ENCODE measurements around the gene INTS15.

INTS15 gene

DNA sequence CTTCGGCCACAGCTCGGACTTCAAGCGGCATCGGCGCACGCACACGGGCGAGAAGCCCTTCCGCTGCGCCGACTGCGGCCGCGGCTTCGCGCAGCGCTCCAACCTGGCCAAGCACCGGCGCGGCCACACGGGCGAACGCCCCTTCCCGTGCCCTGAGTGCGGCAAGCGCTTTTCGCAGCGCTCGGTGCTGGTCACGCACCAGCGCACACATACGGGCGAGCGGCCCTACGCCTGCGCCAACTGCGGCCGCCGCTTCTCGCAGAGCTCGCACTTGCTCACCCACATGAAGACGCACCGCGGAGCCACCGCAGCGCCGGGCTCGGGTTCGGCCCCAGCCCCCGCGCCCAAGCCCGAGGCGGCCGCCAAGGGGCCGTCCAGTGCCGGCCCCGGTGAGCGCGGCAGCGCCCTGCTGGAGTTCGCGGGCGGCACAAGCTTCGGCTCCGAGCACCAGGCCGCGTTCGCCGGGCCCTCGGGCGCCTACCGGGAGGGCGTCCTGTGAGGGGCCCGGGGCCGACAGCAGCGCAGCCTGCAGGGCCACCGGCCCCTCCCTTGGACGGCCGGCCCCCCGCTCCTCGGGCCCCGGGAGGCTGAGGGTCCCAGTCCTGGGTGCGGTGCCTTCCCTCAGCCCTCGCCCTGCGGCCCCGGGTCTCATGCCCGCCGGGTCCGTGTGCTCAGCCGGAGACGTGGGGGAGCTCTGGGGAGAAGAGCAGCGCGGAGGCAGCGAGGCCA, 64.5 kb downstream of the INTS15 start:
- DNase-seq (ENCODE audit: extremely low read depth, low read depth): no peak
- H3K4me3 ChIP-seq (replicated peaks; ENCODE audit: low read depth, low read length): no peak overlapping the region
- TF ChIP-seq, protein P1, sequence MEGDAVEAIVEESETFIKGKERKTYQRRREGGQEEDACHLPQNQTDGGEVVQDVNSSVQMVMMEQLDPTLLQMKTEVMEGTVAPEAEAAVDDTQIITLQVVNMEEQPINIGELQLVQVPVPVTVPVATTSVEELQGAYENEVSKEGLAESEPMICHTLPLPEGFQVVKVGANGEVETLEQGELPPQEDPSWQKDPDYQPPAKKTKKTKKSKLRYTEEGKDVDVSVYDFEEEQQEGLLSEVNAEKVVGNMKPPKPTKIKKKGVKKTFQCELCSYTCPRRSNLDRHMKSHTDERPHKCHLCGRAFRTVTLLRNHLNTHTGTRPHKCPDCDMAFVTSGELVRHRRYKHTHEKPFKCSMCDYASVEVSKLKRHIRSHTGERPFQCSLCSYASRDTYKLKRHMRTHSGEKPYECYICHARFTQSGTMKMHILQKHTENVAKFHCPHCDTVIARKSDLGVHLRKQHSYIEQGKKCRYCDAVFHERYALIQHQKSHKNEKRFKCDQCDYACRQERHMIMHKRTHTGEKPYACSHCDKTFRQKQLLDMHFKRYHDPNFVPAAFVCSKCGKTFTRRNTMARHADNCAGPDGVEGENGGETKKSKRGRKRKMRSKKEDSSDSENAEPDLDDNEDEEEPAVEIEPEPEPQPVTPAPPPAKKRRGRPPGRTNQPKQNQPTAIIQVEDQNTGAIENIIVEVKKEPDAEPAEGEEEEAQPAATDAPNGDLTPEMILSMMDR (IDR thresholded peaks at IDR 0.05; ENCODE audit: low read depth, low read length, missing control alignments): no peak

DNA sequence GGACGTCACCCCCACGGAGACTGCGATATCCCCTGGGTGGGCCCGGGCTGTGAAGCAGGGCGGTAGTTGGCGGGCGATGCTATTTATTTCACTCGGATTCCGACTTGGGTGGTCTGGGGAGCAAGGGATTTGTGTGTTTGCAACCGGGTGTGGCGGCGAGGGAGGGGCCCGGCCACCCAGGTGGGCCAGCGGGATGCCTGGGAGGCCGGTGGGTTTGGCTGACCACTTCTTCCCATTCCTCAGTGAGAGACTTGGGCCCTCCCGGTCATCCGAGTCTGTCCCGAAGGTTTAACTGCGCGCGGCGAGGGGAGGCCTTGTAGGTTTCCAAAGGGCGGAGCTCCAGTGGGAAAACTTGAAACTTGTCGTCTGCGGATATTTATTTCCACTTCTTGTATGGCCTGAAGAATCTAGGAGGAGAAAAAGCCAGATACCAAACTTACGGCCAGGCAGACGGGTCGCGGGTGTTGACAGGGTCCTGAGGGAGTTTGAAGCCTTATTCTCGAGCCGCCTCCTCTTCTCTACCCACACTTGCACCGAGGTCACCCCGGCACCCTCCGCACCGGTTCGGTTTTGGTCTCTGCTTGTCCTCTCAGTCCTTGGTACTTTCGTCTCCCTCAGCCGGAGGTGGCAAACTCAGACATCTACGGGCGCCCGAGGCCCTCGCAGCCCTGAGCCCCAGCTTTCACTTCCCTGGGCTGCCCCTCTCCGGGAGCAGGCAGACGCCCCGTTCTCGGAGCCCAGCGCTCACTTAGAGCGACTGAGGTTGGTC, 65.2 kb downstream of the INTS15 start:
- no peak overlapping the region for H3K4me3 ChIP-seq (replicated peaks; ENCODE audit: low read depth, low read length)
- no peak for DNase-seq (ENCODE audit: extremely low read depth, low read depth)
- TF ChIP-seq, protein P1 (IDR thresholded peaks at IDR 0.05; ENCODE audit: low read depth, low read length, missing control alignments): no peak

DNA sequence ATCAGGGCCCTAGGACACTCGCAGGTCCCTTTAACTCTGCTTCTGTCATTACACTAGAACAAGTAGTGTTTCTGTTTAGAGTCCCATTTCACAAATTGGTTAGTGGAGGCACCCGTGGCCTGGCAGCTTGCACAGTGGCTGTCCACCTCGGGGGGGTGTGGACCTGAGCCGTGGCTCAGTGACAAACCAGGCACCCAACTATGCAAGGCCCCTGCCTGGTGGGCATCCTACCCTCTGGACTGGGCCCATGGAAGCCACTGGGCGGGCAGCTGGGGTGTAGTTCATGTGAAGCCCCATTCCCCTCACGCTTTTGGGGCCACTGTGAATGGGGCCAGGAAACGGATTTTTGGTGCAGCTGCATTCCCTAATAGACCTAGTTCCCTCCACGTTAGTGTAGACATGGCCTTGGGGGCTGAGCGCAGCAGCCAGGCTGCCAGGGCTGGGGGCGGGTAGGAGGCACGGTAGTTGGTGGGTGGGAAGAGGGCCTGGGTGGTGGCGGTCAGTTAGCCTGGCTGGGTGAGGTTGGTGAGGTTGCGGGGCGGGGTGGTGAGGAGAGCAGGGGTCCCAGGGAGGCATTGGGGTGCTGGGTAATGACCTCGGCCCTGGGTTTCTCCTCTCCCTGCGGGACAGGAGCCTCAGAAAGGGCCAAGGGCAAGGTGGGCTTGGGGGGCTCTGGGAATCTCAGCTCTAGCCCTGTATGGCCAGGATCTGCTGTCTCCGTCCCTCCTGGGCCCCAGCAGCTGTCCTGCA, 66.0 kb downstream of the INTS15 start:
- DNase-seq (ENCODE audit: extremely low read depth, low read depth): no peak
- no peak overlapping the region for H3K4me3 ChIP-seq (replicated peaks; ENCODE audit: low read depth, low read length)
- TF ChIP-seq, protein P1 (IDR thresholded peaks at IDR 0.05; ENCODE audit: low read depth, low read length, missing control alignments): no peak

DNA sequence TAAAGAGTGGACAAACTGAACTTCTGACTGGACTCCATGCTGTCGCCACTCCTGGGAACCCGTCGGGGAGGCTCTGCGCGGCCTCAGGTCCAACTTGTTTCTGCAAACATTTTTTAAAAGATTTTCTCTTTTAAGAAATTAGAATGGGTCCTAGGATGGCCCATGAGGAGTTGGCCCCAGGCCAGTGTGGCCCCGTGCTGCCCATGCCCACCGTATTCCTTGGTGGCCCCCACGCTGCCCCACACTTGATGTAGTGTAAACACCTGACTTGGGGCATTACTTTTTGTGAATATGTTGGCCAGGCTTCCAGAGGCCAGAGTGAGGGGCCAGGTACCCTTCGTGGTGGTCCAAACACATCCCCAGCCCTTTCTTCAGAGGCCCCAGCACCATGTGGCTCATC, 66.6 kb downstream of the INTS15 start:
- no peak for DNase-seq (ENCODE audit: extremely low read depth, low read depth)
- no peak overlapping the region for H3K4me3 ChIP-seq (replicated peaks; ENCODE audit: low read depth, low read length)
- TF ChIP-seq, protein P1 (IDR thresholded peaks at IDR 0.05; ENCODE audit: low read depth, low read length, missing control alignments): no peak

All from HFF-Myc (cell line).